HepG2 (cell line): ENCODE measurements around the gene PTH2.

Source experiments
- DNMT1 ChIP-seq: sonication (generic); formaldehyde crosslinking; IDR thresholded peaks from 2 replicates; pipeline ENCODE4 v1.5.1; 2020; ENCODE audit warnings: mild to moderate bottlenecking, missing genetic modification reagents
- KDM2A ChIP-seq: sonication (generic); formaldehyde crosslinking; IDR thresholded peaks from 2 replicates; pipeline ENCODE4 v1.4.0; 2020; ENCODE audit warnings: low read depth, missing genetic modification reagents, borderline replicate concordance
- LBX2 ChIP-seq: sonication (generic); formaldehyde crosslinking; IDR thresholded peaks from 2 replicates; pipeline ENCODE4 v1.5.0; 2020; ENCODE audit warnings: missing genetic modification reagents, mild to moderate bottlenecking, borderline replicate concordance
- MXD4 ChIP-seq: IDR thresholded peaks from 2 replicates; pipeline ENCODE4 v1.6.1; 2016; ENCODE audit warnings: mild to moderate bottlenecking, missing biosample characterization, missing genetic modification reagents
- ZBTB7A ChIP-seq: sonication (generic); formaldehyde crosslinking; IDR thresholded peaks from 2 replicates; pipeline ENCODE4 v1.8.0; 2022; ENCODE audit warnings: mild to moderate bottlenecking, missing genetic modification reagents

GRCh38 chr19:49462492-49462891 is 39.3 kb upstream of the PTH2 start:
- TF ChIP-seq KDM2A (CRISPR knock-in tag) (no peak), LBX2 (CRISPR knock-in tag) (no peak), ZBTB7A (no peak), MXD4 (CRISPR knock-in tag) (no peak), DNMT1 (CRISPR knock-in tag) (no peak)
